ENCODE measurements around the gene CLDN25.
"Not testable (repeated sequence)": the region's sequence is repeated elsewhere in the genome, so short reads cannot be mapped to it uniquely, and the experiment has no call there.

The CLDN25 gene

GRCh38 chr11:113779496-113779895 lies at the start of gene CLDN25:
Gene CLDN25 (plus strand): TSS chr11:113779796. CDS start chr11:113779796, 0 bp downstream.
- DNase-seq (ENCODE audit: low spot score) = no peak

GRCh38 chr11:113730887-113731726 lies 48.5 kb upstream of the CLDN25 start:
- DNase-seq (ENCODE audit: low spot score) = peak; percentile 77

DNA sequence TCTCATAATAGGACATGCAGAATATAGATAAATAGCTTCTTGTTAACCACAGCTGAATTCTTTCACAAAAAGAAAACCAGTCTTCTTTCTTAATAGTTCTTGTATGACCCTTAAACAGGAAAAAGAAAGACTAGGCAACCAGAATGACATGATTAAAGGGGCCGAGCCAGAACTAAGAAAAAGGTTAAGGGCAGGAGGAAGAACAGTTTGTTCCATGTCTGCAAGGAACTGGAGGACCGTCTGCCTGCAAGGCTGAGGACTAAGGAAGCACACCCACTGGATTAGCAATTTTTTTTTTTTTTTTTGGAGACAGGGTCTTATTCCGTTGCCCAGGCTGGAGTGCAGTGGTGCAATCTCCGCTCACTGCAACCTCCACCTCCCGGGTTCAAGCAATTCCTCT lies 47.5 kb upstream of the CLDN25 start:
- DNase-seq (ENCODE audit: low spot score) = no peak

DNA sequence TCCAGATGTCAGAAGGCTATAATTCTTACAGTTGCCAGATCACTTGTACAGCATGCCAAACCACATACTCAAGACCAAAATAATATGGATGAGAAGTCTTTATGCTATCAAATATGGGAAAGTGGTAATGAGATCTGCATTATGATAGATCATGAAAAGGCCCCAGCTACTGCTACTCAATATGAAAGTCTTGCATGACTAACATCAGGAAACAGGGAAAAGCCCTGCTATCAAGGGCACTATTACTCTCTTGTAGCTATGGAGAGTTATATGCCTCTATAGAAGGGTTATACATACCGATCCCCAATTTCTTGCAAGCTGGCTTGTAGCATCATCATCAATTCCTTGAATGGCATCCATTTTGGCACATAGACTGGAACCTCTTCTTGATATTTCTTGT lies 43.3 kb upstream of the CLDN25 start:
- DNase-seq (ENCODE audit: low spot score) = no peak

- DNase-seq (ENCODE audit: low spot score) = no peak
These were observed 26.7 kb upstream of the CLDN25 start for GRCh38 chr11:113752932-113753331.

DNA sequence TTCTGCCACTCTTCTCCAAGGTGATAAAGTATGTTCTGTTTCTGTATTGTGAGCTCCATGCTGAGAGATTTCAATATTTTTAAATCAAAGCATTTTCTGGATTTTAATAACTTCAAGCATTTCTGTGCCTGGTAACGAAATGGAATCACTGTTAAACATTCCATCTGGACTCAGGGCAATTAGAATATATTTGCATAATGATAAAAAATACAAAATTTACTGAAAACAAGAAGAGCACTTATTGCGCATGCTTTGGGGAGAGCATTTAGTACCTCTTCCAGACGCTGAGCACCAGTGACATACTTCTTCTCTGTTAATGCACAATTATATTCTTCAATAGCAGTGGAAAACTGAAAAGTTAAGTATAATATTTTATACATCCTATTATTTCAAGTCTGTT lies 19.4 kb upstream of the CLDN25 start:
- DNase-seq (ENCODE audit: low spot score) = no peak

DNA sequence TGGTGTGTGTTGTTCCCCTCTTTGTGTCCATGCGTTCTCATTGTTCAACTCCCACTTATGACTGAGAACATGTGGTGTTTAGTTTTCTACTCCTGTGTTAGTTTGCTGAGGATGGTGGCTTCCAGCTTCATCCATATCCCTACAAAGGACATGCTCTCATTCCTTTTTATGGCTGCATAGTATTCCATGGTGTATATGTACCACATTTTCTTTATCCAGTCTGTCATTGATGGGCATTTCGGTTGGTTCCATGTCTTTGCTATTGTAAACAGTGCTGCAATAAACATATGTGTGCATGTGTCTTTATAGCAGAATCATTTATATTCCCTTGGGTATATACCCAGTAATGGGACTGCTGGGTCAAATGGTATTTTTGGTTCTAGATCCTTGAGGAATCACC lies 16.6 kb upstream of the CLDN25 start:
- DNase-seq (ENCODE audit: low spot score) = not testable (repeated sequence)

GRCh38 chr11:113764527-113765219 lies 14.9 kb upstream of the CLDN25 start:
- no peak for DNase-seq (ENCODE audit: low spot score)

DNA sequence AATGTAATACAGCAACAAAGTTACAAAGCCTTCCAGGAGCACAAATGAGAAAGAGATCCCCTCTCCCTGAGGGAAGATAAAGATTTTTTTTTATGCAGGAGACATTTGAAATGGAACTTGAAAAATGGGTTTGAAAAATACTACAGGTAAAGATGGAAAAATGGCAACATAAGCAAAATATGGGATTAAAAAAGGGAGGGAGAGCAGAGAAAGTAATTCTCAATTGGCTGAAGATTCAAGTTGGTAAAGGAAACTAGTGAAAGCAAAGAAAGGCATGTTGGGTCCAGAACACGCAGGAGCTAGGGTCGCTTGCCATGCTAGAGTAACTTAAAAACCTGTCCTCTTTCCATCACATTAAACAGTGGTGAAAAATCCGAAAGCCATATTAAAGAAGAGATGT lies 7.6 kb upstream of the CLDN25 start:
- DNase-seq (ENCODE audit: low spot score) = no peak

DNA sequence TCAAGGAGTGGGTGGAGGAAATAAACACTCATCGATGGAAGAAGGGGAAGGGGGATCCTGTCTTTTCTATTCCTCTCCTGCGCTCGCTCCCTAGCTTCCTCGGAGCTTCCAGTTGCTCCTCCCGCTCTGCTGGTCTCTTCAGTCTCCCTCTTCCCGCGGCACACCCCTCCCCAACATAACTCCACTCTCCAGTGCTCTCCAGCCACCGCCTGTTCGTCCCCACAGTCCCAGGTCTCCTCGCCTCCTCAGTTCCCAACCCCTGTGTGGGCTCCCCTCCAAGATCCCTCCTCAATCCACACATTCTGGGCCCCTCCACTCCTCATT lies 6.5 kb upstream of the CLDN25 start:
- DNase-seq (ENCODE audit: low spot score) = peak; percentile 49

GRCh38 chr11:113773416-113774173 lies 6.0 kb upstream of the CLDN25 start, which contains the start of gene ZW10:
Gene ZW10 (minus strand): TSS chr11:113773692. CDS start chr11:113773666, 26 bp downstream.
- peak; percentile 97 for DNase-seq (ENCODE audit: low spot score)

DNA sequence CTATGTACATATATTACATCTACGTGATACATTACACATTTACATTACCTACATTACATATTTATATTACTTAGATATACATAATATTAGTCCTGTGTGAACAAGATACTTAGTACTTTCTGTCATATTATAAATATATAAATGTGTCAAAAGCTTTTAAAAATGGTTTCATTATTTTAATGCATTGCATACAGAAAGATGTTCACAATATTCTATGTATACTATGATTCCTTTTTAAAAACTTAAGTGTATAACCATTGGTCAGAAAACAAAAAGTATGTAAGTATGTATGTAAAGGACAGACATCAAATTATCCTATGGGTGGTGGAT lies 5.5 kb upstream of the CLDN25 start:
- DNase-seq (ENCODE audit: low spot score) = no peak

- DNase-seq (ENCODE audit: low spot score) = peak; percentile 64
These were observed 1.3 kb upstream of the CLDN25 start for GRCh38 chr11:113778111-113778910.

DNA sequence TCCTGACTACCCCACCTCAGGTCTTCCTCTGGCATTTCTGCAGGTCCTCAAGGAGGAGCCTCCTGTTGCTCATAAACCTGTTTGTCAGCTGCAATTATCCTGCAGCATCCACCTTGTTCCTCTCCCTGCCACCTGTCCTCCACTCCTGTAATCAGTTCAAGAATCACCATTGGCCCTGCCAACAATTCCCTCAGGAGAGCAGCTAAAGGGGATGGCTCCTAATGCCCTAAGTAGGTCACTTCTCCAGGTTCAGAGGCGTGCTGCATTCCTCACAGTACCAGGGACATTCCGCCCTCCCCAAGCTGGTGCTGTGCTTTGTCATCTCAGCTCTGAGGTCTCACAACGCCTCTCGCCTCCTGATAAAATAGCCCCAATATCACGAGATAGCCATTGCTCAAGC lies 2.1 kb downstream of the CLDN25 start:
- no peak for DNase-seq (ENCODE audit: low spot score)

DNA sequence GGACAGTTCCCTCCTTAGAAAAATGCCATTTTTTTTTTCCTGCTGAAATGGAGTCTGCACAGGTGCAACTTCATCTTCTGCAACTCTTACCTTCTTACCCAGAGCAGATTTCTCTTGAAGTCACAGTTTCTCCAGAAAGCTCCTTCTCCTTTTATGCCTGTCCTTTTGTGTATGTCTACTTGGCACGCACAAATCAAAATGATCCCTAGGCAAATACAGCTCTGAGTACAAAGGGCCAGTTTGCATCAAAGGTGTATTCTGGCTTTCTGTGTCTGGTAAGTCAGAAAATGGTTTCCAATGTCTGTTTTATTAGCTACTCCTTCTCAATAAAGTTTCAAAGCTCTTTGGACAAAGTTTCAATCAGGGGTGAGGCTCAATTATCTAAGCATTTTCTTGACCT lies 2.5 kb downstream of the CLDN25 start:
- DNase-seq (ENCODE audit: low spot score) = no peak

DNA sequence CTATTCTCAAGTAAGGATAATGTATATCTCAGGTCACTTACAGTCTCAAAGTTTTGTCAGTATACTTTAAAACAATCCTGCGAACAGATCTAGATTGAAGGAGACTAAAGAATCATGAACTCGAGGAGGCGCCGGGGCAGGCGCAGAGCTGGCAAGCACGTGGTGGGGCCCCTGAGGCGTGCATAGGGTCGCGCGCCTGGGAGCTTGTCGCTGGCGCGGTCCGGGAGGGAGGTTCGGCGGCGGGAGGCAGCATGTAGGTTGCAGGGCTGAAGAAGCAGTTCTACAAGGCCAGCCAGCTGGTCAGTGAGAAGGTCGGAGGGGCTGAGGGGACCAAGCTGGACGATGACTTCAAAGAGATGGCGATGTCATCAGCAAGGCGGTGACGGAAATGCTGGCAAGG lies 9.4 kb downstream of the CLDN25 start:
- DNase-seq (ENCODE audit: low spot score) = not testable (repeated sequence)

DNA sequence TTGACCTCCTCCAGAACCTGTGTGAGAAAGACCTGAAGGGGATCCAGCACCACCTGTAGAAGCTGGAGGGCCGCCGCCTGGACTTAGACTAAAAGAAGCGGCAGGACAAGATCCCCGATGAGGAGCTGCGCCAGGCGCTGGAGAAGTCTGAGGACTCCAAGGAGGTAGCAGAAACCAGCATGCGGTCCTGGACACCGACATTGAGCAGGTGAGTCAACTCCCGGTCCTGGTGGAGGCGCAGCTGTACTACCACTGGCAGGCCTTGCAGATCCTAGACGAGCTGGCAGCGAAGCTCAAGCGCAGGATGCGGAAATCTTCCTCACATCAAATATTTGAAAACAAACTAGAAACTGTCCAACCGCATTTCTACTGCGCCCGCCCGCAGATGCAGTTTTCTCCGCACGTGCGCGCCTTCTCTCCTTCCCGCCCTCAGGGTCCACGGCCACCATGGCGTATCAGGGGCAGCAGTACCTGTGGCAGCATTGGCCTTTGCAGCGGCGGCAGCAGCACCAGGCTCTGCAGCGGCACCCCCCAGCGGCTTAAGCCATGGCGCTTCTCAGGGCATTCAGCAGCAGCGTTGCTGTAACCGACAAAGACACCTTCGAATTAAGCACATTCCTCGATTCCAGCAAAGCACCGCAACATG lies 10.2 kb downstream of the CLDN25 start:
- no peak for DNase-seq (ENCODE audit: low spot score)

DNA sequence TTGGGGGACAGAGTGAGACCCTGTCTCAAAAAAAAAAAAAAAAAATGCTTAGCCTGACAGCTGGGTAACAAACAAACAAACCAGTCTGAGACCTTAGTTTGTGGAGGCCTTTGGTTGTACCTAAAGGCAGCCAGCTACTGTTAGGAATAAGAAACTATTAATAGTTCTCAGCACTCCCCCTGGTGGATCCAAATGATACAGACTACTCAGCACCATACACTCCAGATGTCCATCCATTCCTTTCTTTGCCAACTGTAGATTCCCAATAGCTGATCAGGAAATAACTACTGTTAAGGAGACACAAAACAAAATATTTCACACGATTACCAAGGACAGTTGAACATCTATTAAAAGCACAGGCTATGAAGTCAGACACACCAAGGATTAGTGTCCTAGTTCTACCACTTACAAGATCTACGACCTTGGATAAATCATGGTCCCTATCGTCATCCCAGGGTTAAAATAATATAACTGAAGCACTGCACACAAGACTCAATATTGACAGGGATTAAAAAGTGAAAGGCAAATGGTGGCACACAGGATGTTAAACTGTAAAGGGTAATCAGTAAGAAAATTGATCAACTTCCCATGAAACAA lies 17.2 kb downstream of the CLDN25 start:
- DNase-seq (ENCODE audit: low spot score) = peak; percentile 73

DNA sequence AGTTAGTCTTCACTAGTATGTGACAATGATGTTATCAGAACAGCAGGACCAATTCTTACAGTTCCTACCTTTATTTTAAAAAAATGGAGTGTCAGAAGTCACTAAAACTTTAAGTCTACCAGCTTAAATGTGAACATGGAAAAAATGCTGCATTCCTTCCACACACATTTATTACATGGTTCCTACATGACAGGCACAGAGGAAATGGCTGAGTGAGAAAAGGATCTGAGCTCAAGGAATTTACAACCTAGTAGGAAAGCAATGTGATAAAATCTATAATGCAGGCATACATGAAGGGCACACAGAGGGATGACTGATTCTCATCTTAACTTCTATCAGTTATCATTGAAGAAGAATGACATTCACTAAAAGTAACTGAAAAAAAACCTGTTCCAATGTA lies 23.0 kb downstream of the CLDN25 start:
- no peak for DNase-seq (ENCODE audit: low spot score)

DNA sequence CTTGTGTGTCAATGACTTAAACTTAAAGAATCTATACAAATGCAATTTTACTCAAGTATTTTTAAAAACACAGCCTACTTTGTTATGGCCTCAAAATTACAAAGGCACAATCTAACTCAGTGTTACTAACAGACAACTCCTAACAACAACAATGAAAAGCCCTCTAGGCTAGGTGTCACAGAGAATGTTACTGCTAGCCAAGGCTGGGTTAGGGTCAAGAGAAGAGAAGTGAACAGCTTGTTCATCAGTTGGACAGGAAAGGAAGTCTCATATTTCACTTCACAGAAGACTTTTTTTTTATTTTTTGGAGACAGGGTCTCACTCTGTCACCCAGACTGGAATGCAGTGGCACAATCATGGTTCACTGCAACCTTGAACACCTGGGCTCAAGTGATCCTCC lies 26.0 kb downstream of the CLDN25 start:
- no peak for DNase-seq (ENCODE audit: low spot score)

DNA sequence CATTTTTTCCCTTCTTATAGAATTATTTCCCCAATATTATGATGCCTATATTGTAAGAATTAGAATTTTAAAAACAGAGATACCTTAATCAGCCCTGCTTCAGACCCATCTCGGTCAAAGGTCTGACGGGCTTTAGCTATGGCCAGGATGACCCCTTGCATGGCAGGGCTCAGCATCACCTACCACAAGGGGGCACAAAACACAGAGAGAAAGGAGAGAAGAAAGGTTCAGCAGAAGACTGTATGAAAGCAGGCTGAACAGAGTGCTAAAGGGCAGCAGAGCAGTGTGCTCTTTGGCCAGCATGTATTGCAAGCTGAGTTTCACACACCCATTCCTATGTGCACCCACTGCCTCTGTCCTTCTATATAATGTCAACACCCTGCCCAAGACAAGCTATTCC lies 26.8 kb downstream of the CLDN25 start:
- peak; percentile 30 for DNase-seq (ENCODE audit: low spot score)

All from AG20443 (cell line).